ENCODE results near the gene TAF11L8.
"Not testable (repeated sequence)": the region's sequence is repeated elsewhere in the genome, so short reads cannot be mapped to it uniquely, and the experiment has no call there.

TAF11L8 gene

DNA sequence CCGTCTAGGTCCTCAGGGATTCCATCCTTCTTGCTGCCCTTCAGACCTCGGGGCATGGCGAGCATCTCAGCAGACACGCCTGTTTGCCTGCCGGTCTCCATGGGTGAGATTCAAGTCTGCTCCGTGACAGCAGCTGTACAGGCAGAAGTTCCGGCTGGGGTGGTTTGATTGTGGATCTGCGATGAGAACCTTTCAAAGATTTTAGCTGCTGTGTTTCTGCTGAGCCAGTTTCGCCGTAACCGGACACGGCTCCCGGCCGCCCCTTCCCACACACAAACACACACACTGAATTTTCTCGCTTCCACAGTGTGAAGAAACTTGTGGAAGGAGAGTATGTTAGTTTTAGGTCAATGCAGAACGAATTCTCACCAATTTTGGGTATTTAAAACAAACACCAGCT is at the start of gene TAF11L8:
Gene TAF11L8 (minus strand): TSS at position 101 of the 400 bp plus-strand sequence.
- not testable (repeated sequence) for DNase-seq (ENCODE audit: low read depth in 2 of 2)

DNA sequence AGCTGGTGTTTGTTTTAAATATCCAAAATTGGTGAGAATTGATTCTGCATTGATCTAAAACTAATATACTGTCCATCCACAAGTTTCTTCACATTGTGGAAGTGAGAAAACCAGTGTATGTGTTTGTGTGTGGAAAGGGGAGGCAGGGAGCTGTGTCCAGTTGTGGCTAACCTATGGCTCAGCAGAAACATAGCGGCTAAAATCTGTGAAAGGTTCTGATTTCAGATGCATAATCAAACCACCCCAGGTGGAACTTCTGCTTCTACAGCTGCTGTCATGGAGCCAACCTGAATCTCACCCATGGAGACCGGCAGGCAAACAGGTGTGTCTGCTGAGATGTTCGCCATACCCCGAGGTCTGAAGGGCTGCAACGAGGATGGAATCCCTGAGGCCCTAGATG is 43.4 kb upstream of the TAF11L8 start, which contains the start of gene TAF11L14:
Gene TAF11L14 (plus strand): TSS at position 301 of the 400 bp plus-strand sequence.
- DNase-seq (ENCODE audit: low read depth in 2 of 2) = no peak

DNA sequence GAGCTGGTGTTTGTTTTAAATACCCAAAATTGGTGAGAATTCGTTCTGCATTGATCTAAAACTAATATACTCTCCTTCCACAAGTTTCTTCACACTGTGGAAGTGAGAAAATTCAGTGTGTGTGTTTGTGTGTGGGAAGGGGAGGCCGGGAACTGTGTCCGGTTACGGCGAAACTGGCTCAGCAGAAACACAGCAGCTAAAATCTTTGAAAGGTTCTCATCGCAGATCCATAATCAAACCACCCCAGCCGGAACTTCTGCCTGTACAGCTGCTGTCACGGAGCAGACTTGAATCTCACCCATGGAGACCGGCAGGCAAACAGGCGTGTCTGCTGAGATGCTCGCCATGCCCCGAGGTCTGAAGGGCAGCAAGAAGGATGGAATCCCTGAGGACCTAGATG is 41.0 kb upstream of the TAF11L8 start, which contains the start of gene TAF11L13:
Gene TAF11L13 (plus strand): TSS at position 301 of the 400 bp plus-strand sequence.
- DNase-seq (ENCODE audit: low read depth in 2 of 2) = not testable (repeated sequence)

DNA sequence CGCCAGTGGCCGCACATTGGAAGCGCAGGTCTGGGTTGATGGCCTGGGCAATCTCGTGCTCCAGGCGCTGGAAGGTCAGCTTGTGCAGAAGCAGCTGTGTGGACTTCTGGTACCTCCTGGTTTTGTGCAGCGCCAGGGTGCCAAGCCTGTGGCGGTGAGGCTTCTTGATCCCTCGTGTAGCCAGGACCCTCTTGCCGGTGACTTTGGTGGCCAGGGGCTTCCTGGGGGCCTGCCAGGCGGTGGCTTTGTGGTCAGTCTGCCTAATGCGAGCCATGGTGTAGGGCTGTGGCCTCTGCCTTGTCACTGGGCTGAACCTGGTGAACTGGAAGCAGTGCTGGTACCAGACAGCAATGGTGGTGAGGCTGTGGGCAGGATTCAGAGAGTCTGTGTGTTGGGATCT is 34.9 kb upstream of the TAF11L8 start:
- no peak for DNase-seq (ENCODE audit: low read depth in 2 of 2)

DNA sequence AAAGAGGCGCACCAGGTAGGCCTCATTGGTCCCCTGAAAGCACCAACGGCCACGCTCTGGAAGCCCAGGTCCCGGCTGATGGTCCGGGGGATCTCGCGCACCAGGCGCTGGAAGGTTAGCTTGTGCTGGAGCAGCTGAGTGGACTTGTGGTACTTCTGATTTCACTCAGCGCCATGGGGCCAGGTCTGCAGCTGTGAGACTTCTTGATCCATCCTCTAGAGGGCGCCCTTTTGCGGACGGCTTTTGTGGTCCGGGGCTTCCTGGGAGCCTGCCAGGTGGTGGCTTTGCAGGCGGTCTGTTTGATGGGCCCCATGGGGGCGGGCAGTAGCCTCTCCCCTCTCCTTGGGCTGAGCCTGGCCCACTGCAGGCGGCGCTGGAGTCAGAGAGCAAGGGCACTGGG is 29.9 kb upstream of the TAF11L8 start:
- DNase-seq (ENCODE audit: low read depth in 2 of 2) = no peak

DNA sequence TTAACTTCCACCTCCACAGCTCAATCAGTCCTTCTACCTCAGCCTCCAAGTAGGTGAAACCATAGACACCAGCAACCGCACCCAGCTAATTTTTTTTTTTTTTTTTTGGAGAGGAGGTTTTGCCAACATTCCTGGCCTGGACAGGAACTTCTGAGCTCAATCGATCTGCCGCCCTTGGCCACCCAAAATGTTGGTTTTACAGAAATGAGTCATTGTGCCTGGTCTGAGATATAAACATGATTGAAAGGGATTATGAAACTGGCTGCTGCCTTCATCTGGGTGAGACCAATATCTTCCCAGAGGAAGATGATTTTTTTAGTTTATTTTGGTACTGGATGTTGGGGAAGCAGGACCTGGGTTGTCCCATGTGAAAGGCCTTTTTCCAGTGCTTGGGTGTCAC is 28.6 kb upstream of the TAF11L8 start:
- DNase-seq (ENCODE audit: low read depth in 2 of 2) = no peak

DNA sequence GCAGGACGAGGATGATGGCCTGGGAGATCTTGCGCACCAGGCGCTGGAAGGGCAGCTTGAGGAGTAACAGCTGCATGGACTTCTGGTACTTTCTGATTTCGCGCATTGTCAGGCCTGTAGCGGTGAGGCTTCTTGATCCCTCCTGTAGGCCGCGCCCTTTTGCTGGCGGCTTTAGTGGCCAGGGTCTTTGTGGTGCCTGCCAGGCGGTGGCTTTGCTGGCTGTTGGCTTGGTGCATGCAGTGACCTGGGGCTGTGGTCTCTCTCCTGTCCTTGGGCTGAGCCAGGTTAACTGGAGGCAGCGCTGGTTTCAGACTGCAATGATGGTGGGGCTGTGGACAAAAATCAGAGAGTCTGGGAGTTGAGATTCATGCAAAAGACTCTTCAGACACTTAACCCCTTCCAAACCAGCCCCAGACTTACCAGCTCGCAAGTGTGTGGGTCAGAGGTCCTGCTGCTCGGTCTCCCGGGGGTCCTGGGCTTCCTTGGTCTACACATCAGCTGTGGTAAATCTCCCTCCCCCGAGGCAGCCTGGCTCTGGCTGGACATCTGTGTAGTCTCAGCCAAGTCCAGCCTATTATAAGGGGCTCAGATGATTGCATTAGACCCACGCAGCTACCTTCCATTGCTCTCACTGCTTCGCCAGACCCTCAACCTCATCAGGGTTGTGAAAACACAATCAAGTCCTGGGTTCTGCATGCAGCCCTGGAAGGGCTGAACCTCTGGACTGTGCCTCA is 24.3 kb upstream of the TAF11L8 start:
- no peak for DNase-seq (ENCODE audit: low read depth in 2 of 2)

DNA sequence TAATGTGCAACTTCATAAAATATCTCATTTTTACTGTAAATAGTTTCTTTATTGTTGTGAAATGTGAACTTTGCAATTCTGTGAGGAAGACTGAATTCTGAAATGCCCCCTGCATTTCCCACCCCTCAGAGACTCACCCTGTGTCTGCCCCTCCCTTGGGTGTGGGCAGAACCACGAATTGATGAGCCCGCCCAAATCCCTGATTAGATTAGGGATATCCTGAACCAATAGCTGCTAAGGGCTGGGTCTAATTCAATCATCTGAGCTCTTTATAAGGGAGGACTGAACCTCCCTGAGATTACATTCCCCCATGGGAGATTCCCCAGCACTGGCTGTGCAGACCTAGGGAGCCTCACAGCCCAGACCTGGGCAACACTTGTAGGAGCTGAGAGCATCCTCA is 19.3 kb upstream of the TAF11L8 start, which contains the start of gene TAF11L12:
Gene TAF11L12 (plus strand): TSS at position 301 of the 400 bp plus-strand sequence.
- not testable (repeated sequence) for DNase-seq (ENCODE audit: low read depth in 2 of 2)

DNA sequence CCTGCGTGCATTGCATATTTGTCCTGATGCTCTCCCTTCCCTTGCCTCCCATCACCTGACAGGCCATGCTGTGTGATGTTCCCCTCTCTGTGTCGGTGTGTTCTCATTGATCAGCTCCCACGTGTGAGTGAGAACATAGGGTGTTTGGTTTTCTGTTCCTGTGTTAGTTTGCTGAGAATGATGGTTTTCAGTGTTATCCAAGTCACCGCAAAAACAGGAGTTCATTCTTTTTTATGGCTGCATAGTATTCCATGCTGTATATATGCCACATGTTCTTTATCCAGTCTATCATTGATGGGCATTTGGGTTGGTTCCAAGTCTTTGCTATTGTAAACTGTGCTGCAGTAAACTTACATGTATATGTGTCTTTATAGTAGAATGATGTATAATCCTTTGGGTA is 16.7 kb upstream of the TAF11L8 start:
- not testable (repeated sequence) for DNase-seq (ENCODE audit: low read depth in 2 of 2)

DNA sequence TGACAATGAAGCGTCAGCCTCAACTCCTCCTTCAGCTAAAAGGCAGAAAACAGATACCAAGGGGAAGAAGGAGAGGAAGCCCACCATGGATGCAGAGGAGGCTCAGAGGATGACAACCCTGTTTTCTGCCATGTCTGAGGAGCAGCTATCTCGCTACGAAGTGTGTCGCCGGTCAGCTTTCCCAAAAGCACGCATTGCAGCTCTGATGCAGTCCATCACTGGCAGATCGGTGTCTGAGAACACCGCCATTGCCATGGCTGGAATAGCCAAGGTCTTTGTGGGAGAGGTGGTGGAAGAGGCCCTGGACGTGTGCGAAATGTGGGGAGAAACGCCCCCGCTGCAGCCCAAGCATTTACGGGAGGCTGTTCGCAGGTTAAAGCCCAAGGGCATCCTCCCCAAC is 14.2 kb upstream of the TAF11L8 start:
- DNase-seq (ENCODE audit: low read depth in 2 of 2) = no peak

DNA sequence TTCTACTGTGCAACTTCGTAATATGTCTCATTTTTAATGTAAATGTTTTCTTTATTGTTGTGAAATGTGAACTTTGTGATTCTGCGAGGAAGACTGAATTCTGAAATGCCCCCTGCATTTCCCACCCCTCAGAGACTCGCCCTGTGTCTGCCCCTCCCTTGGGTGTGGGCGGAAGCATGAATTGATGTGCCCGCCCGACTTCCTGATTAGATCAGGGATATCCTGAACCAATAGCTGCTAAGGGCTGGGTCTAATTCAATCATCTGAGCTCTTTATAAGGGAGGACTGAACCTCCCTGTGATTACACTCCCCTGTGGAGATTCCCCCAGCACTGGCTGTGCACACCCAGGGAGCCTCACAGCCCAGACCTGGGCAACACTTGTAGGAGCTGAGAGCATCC is 13.1 kb upstream of the TAF11L8 start, which contains the start of gene TAF11L11:
Gene TAF11L11 (plus strand): TSS at position 304 of the 400 bp plus-strand sequence.
- DNase-seq (ENCODE audit: low read depth in 2 of 2) = not testable (repeated sequence)

DNA sequence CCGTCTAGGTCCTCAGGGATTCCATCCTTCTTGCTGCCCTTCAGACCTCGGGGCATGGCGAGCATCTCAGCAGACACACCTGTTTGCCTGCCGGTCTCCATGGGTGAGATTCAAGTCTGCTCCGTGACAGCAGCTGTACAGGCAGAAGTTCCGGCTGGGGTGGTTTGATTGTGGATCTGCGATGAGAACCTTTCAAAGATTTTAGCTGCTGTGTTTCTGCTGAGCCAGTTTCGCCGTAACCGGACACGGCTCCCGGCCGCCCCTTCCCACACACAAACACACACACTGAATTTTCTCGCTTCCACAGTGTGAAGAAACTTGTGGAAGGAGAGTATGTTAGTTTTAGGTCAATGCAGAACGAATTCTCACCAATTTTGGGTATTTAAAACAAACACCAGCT is 7.0 kb upstream of the TAF11L8 start, which contains the start of gene TAF11L10:
Gene TAF11L10 (minus strand): TSS at position 101 of the 400 bp plus-strand sequence.
- not testable (repeated sequence) for DNase-seq (ENCODE audit: low read depth in 2 of 2)

DNA sequence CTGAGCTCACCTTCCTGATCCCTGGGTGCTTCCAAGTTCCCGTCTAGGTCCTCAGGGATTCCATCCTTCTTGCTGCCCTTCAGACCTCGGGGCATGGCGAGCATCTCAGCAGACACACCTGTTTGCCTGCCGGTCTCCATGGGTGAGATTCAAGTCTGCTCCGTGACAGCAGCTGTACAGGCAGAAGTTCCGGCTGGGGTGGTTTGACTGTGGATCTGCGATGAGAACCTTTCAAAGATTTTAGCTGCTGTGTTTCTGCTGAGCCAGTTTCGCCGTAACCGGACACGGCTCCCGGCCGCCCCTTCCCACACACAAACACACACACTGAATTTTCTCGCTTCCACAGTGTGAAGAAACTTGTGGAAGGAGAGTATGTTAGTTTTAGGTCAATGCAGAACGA is 3.5 kb upstream of the TAF11L8 start, which contains the start of gene TAF11L9:
Gene TAF11L9 (minus strand): TSS at position 140 of the 400 bp plus-strand sequence.
- DNase-seq (ENCODE audit: low read depth in 2 of 2) = not testable (repeated sequence)

DNA sequence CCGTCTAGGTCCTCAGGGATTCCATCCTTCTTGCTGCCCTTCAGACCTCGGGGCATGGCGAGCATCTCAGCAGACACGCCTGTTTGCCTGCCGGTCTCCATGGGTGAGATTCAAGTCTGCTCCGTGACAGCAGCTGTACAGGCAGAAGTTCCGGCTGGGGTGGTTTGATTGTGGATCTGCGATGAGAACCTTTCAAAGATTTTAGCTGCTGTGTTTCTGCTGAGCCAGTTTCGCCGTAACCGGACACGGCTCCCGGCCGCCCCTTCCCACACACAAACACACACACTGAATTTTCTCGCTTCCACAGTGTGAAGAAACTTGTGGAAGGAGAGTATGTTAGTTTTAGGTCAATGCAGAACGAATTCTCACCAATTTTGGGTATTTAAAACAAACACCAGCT is 5.1 kb downstream of the TAF11L8 start, which contains the start of gene TAF11L7:
Gene TAF11L7 (minus strand): TSS at position 101 of the 400 bp plus-strand sequence.
- DNase-seq (ENCODE audit: low read depth in 2 of 2) = not testable (repeated sequence)
